ENCODE results near the gene HMG20A.

HMG20A gene

DNA sequence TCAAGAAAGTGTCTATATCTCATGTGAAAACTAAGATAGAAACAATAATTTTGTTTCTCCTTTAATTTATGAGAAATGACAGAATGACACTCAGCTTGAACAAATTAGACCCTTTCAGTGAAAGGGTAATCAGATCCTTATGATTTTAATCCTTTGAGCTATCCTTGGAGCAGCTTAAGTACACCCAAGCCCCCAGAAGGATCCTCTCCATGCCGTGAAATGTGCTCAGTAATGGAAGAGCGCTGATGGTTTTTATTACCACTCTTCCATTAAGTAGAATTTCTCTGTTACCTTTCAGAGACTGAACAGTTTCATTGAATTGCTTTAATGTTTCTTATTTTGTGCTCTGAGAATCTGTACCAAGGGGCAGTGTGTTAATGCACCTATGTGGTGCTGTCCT lies 54.3 kb downstream of the HMG20A start:
- no peak for DNase-seq (ENCODE audit: low read depth in 1 of 2, low spot score in 1 of 2)

DNA sequence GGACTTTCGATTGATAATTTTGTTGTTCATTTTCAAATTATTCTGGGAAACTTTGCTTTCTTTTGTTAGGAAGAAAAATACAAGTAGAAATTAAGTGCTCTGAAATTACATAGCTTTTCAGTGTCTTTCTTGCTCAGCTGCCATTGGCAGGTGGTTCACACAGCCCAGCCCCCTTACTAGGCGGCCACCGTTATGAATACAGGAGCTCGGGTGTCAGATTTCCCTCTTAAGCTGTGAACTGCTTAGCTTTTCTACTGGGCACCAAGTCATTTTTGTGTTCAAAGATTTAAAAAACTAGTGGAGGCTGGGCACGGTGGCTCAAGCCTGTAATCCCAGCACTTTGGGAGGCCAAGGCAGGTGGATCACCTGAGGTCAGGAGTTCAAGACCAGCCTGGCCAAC lies 55.2 kb downstream of the HMG20A start:
- no peak for DNase-seq (ENCODE audit: low read depth in 1 of 2, low spot score in 1 of 2)

DNA sequence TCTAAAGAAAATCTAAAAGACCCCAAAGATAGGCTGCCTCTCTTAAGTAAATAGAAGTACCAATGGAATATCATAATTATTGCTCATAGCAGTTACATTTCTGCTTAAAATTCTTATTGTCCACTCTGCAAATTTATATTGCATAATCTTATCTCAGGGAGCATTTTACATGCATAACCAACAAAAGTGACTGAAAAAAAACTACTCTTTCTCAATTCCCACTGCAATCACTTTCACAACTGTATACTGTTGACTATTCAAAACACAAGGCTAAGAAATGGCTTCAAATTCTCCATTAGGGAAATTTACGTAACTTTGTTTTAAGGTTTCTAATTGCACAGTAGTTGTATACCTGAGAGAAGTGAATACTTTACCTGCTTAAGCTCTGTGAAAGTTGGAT lies 56.3 kb downstream of the HMG20A start:
- DNase-seq (ENCODE audit: low read depth in 1 of 2, low spot score in 1 of 2), result no peak

DNA sequence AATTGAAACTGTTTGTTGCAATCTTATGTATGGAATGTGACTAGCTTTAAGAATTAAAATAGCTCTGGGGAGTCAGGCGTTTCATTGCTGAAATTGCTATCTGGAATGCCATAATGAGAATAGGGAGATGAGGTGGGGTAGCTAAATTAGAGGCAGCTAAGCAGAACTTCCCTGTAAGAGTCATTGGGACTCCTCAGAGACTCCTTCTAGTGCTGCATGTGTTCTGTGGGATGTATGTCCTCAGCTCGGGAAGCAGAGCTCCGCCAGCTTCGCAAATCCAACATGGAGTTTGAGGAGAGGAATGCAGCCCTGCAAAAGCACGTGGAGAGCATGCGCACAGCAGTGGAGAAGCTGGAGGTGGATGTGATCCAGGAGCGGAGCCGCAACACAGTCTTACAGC lies 57.4 kb downstream of the HMG20A start:
- DNase-seq (ENCODE audit: low read depth in 1 of 2, low spot score in 1 of 2), result no peak

DNA sequence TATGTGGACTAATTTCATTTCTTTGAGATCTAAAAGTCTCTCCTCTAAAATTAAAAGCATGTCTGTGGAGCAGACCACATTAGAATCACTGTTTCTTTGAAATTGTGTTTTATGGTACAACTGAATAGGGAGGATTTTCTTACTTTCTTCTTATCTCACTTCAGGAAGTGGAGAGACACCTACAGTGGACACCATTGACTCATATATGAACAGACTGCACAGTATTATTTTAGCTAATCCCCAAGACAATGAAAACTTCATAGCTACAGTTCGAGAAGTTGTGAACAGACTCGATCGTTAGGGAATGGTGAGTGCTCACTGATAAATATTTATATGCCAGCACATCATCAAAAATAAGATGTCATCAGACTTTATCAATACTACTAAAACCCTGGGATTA lies 58.3 kb downstream of the HMG20A start:
- DNase-seq (ENCODE audit: low read depth in 1 of 2, low spot score in 1 of 2), result no peak

- DNase-seq (ENCODE audit: low read depth in 1 of 2, low spot score in 1 of 2), result no peak
Measured at GRCh38 chr15:77480859-77481633, 60.4 kb downstream of the HMG20A start.

DNA sequence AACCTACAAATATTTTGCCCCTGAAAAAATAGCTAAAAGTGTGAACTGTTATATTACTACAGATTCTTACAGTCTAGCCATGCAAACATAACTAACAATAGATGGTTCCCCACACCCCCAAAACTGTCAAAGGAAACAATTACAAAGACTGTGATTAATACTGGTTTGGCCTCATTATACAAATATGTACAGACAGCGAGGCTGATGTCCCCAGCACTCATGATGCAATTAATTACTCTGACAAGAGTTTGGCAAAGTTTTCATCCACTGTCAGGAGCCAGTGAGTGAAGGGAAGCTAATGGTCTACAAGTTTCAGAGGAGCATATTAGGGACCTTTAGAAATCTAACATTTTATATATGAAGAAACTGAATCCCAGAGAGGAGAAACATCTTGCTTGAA lies 61.0 kb downstream of the HMG20A start:
- DNase-seq (ENCODE audit: low read depth in 1 of 2, low spot score in 1 of 2), result no peak

GRCh38 chr15:77482570-77482969 lies 61.9 kb downstream of the HMG20A start:
- DNase-seq (ENCODE audit: low read depth in 1 of 2, low spot score in 1 of 2), result no peak

- DNase-seq (ENCODE audit: low read depth in 1 of 2, low spot score in 1 of 2), result no peak
Measured at GRCh38 chr15:77483425-77484140, 62.9 kb downstream of the HMG20A start.

GRCh38 chr15:77484994-77485393 lies 64.3 kb downstream of the HMG20A start:
- DNase-seq (ENCODE audit: low read depth in 1 of 2, low spot score in 1 of 2), result no peak

DNA sequence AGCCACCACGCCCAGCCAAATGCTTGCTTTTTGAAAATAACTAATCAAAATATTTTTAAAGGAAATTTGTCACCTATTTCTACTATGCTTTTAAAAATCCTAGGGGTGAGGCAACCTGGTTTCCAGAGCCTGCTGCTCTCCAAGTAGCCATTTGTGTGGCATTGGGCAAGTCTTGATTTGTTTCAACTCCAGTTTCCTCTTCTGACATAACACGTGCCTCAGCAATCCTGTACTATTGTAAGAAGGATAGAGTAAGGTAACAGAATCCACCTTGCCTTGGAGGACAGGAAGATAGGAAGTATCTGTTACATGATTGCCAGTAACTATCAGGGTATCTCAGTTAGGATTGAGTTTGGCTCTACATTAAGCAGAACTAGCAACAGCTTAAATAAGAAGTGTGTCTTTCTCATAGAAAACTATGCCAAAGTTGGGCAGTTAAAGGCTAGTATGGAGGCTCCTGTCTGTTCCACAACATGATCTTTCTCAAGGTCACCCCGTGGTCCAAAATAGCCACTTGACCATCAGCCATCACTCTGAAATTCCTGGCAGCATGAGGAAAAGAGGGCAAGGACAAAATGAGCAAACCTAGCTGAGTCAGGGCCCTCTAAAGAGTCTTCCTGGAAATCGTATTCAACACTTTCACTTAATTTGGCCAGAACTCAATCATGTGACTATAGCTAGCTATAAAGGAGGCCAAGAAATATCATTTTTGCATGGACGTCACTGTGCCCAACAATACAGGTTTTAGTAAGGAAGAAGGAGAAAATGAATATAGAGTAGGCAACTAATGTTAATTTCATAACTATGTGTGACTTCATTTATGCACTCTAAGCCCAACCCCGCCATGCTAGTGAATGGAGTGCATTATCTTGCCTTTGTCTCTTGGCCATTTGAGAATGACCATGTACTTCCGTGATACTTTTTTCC lies 66.1 kb downstream of the HMG20A start:
- no peak for DNase-seq (ENCODE audit: low read depth in 1 of 2, low spot score in 1 of 2)

DNA sequence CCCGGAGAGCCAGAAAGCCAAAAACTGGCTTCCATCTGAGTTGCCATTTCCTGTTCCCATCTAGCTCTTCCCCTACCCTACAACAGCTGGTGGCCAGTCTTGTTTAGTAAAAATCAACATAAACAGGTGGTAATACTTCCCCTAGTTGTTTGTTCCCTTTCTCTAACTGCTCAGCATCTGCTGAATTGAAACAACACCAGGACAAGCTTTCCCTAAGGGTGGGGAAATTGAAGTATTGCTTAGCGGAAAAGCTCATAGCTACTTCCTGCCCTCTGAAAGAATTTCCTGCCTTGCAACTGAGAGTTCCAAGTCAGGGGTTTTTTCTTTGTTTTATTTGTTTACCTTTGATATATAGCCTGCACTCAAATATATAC lies 66.8 kb downstream of the HMG20A start:
- DNase-seq (ENCODE audit: low read depth in 1 of 2, low spot score in 1 of 2), result no peak

DNA sequence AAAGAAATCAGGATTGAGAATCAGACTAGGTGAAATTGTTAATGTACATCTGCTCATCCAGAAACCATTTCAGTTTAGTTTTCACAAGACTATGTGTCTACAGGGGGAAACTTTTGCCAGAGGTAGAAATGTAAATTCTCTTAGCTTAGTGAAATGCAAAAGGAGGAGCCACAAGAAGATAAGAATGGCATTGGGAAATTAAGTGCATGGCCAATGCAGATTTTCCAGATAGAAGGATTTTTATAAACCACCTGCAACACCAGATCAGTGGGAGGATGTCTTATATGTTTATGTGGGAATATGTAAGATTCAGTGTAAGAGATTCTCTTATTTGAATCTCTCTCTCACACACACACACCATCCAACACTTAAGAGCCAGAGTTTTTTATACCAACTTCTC lies 67.2 kb downstream of the HMG20A start:
- no peak for DNase-seq (ENCODE audit: low read depth in 1 of 2, low spot score in 1 of 2)

GRCh38 chr15:77489647-77490046 lies 69.0 kb downstream of the HMG20A start:
- DNase-seq (ENCODE audit: low read depth in 1 of 2, low spot score in 1 of 2), result no peak

- DNase-seq (ENCODE audit: low read depth in 1 of 2, low spot score in 1 of 2), result no peak
Measured at GRCh38 chr15:77493324-77493907, 72.7 kb downstream of the HMG20A start.

GRCh38 chr15:77494073-77494867 lies 73.6 kb downstream of the HMG20A start:
- DNase-seq (ENCODE audit: low read depth in 1 of 2, low spot score in 1 of 2), result no peak

DNA sequence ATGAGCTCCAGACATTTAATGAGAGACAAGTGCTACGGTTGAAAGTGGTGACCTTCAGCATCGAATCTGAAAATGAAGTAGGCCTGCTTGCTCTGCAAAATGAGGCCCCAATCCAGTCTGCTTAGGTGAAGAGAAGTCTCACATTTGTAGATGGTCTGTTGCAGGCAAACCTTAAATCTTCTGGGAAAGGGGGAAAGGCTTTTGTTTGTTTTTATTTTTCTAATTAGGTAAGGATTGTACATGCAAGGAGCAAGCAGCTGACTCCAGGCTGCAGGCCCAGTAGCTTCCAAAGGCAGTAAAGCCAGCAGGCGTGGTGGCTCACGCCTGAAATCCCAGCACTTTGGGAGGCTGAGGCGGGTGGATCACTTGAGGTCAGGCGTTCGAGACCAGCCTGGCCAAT lies 74.3 kb downstream of the HMG20A start:
- no peak for DNase-seq (ENCODE audit: low read depth in 1 of 2, low spot score in 1 of 2)

DNA sequence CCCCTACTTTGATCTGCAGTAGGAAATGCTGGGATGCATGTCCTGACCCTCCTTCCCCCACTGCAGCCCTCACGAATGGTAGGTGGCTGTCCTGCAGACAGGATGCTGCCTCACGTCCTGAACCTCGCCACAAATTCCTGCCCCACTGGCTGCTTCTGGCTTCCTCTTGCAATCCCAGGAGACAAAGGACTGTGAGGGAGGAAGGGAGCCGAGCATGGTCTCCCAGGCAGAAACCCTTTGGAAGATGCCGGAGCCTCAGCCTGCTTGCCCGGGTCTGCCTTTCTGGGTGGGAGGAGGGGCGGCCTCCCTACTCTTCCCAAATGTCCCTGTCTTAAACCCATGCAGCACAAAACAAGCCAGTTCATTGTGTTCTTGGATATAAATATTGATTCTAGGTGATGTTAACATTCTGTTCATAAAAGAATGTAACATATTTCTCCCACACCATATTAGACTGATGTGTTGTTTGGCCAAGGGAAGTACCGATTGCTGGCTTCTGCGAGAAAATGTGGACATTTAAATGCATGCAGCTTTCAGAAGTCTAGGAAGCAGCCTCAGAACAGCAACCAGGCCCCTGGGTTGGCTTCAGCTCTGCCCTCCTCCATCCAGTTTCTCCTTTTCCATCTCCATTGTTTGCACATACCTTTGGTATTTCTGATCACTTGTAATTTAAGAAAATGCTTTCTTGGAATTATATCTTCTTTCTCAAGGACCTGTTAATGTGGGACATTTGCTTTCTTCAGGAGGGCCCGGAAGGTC lies 75.3 kb downstream of the HMG20A start:
- DNase-seq (ENCODE audit: low read depth in 1 of 2, low spot score in 1 of 2), result no peak

GRCh38 chr15:77496715-77497109 lies 76.0 kb downstream of the HMG20A start:
- peak; percentile 56 to 63 for DNase-seq (ENCODE audit: low read depth in 1 of 2, low spot score in 1 of 2)

Data from activated CD4-positive, alpha-beta T cell treated with anti-CD3 and anti-CD28 coated beads, Interleukin-2, amount 50 U/mL, for 24 hours (primary cell).